ENCODE data around the gene TBR1. TPM values are rescaled to one million over a fixed set of nuclear protein-coding genes. Genes with fewer than 3 reads are reported as not detected.

The TBR1 gene
- total RNA-seq, 1 donor from 2014 or later, result not detected

GRCh38 chr2:161425728-161426454, 9.8 kb downstream of the TBR1 start:
- DNase-seq (ENCODE audit: missing footprints) (no peak), ATAC-seq (no peak)
- intact Hi-C loops (cut with DNase I), result no loop called here

DNA sequence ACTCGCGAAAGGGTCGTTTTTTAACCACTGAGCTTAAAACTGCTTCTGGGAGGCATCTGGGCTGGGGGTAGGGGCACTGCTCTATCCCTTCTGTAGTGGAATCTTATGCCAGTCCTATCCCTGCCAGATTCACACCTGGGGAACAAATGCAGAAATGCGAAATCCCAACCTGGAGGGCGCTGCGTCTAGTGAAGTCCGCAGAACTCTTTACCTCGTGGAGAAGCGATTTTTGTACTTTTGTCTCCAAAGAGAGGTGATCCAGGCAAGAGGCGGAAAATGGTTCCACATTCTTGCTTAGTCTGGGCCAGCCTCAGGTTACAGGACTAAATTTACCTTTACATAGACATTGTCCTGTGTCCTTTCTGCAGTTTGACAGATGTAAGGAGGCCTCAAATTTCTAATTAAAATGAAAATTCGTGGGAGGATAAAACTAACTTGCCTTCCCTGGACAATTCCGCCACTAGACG, 10.4 kb downstream of the TBR1 start:
- DNase-seq (ENCODE audit: missing footprints), result no peak
- no peak for ATAC-seq
- intact Hi-C loops (cut with DNase I), result no loop called here

- intact Hi-C loops (cut with DNase I), result no loop called here
- peak; percentile 50 for DNase-seq (ENCODE audit: missing footprints)
- ATAC-seq, result no peak
Observed at GRCh38 chr2:161426922-161427663, 11.0 kb downstream of the TBR1 start.

GRCh38 chr2:161427664-161428587, 11.8 kb downstream of the TBR1 start:
- intact Hi-C loops (cut with DNase I), result no loop called here
- ATAC-seq (no peak), DNase-seq (ENCODE audit: missing footprints) (peak; percentile 61)

DNA sequence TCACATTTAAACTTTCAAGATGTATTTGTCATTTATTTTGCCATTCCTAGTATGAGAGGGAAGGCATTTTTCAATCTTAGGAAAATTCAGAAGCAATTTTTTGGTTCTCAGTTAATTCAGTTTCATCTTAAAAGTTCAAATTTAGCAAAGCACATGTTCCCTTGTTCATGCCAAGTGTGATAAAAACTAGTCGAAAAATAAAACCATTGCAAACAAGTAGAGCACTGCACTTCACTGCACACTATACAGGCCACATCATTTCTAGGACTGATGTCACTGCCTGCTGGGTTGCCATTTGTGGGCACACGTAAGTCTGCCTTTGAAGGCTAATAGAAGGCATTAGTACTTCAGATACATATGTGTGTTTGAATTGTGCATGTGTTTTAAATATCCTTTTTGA, 14.3 kb downstream of the TBR1 start:
- intact Hi-C loops (cut with DNase I), result no loop called here
- DNase-seq (ENCODE audit: missing footprints), result no peak
- ATAC-seq, result no peak

- DNase-seq (ENCODE audit: missing footprints), result no peak
- ATAC-seq, result no peak
- intact Hi-C loops (cut with DNase I), result no loop called here
Observed at GRCh38 chr2:161432107-161432506, 16.0 kb downstream of the TBR1 start.

DNA sequence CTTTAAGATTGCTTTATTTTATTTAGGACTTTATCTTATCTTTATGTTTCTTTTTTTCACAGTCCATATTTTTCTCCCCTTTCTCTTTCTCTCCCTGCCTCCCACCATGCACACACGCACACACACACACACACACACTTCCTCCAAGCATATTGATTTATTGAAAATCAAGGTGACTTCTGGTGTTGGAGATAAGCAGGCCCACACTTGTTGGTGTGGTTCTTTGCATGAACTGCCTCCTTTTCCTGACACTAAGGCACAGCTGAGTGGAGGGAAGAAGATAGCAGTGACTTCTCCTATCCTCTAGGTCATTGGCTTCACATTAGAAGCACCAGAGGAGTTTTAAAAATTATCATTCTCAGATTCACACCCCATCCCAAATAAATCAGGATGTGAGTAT, 18.0 kb downstream of the TBR1 start:
- intact Hi-C loops (cut with DNase I), result no loop called here
- no peak for DNase-seq (ENCODE audit: missing footprints)
- no peak for ATAC-seq

- DNase-seq (ENCODE audit: missing footprints) (no peak), ATAC-seq (no peak)
- intact Hi-C loops (cut with DNase I), result no loop called here
Observed at GRCh38 chr2:161436411-161436810, 20.3 kb downstream of the TBR1 start.

- DNase-seq (ENCODE audit: missing footprints) (no peak), ATAC-seq (no peak)
- intact Hi-C loops (cut with DNase I), result no loop called here
Observed at GRCh38 chr2:161438598-161438997, 22.5 kb downstream of the TBR1 start.

GRCh38 chr2:161445097-161445496, 29.0 kb downstream of the TBR1 start:
- DNase-seq (ENCODE audit: missing footprints) (peak; percentile 61), ATAC-seq (no peak)
- intact Hi-C loops (cut with DNase I), result no loop called here

DNA sequence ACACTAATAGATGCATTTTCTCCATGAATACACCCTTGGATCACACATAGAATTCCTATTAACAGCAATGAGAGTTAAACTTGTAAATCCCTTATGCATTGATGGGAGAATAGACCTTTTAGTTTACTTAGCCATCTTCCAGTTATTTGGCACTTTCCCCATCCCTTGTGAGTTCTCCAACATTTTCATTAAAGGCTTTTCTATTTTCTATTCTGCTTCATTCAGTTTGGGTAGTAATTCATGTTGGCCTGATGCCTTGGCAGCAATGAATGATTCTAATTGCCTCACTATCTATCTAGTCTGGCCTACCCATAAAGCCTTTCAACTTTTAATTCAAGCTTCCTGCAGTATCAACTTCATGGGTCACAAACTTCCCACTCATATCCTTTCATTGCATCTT, 32.3 kb downstream of the TBR1 start:
- ATAC-seq, result no peak
- no peak for DNase-seq (ENCODE audit: missing footprints)

GRCh38 chr2:161471631-161472030, 55.5 kb downstream of the TBR1 start:
- DNase-seq (ENCODE audit: missing footprints) (no peak), ATAC-seq (no peak)
- intact Hi-C loops (cut with DNase I), result no loop called here

More for the DNA sequence above, 32.3 kb downstream of the TBR1 start:
- intact Hi-C loops (cut with DNase I), result no loop called here

- intact Hi-C loops (cut with DNase I), result no loop called here
- DNase-seq (ENCODE audit: missing footprints) (no peak), ATAC-seq (no peak)
Observed at GRCh38 chr2:161474920-161475319, 58.8 kb downstream of the TBR1 start.

Other genes starting within 250 kb of the TBR1 start
- gene PSMD14, start 107.9 kb upstream of the TBR1 start, total RNA-seq, result 44.0 TPM
- not detected for gene SLC4A10, start 208.1 kb downstream of the TBR1 start, total RNA-seq

Measured in Right ventricle myocardium inferior (tissue), 1 donor.